GM20431 (cell line): ENCODE data around the gene DCXR.
"Not testable (repeated sequence)": the region's sequence is repeated elsewhere in the genome, so short reads cannot be mapped to it uniquely, and the experiment has no call there.

Source experiments
- in situ Hi-C: fragments of 300-500 bp; cut with MseI, MboI; formaldehyde crosslinking; loops from one replicate; pipeline ENCODE4 v1.15.0; 2020; ENCODE audit warnings: low sequenced_read_pairs; ENCODE audit not compliant: unreplicated experiment

DCXR gene

GRCh38 chr17:82045936-82046484 lies 8.5 kb upstream of the DCXR start:
- in situ Hi-C loops: no loop called here

- in situ Hi-C loops: no loop called here
Measured at GRCh38 chr17:82043507-82043906, 6.0 kb upstream of the DCXR start.

DNA sequence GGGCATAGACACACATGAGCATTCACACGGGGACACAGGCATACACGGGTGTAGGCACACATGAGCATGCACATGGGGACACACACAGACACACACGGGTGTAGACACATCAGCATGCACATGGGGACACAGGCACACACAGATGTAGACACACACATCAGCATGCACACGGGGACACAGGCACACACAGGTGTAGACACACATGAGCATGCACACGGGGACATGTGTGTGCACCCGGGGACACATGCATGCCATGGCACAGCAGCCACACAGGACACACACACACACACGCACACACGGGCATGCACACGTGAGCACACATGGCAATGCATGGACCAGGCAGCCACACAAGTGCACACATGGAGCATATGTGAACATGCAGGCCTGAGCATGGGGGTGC lies 5.2 kb upstream of the DCXR start:
- in situ Hi-C loops: no loop called here

GRCh38 chr17:82041144-82041814 lies 3.8 kb upstream of the DCXR start:
- in situ Hi-C loops: no loop called here

- in situ Hi-C loops: no loop called here
Measured at GRCh38 chr17:82039695-82040299, 2.3 kb upstream of the DCXR start.

DNA sequence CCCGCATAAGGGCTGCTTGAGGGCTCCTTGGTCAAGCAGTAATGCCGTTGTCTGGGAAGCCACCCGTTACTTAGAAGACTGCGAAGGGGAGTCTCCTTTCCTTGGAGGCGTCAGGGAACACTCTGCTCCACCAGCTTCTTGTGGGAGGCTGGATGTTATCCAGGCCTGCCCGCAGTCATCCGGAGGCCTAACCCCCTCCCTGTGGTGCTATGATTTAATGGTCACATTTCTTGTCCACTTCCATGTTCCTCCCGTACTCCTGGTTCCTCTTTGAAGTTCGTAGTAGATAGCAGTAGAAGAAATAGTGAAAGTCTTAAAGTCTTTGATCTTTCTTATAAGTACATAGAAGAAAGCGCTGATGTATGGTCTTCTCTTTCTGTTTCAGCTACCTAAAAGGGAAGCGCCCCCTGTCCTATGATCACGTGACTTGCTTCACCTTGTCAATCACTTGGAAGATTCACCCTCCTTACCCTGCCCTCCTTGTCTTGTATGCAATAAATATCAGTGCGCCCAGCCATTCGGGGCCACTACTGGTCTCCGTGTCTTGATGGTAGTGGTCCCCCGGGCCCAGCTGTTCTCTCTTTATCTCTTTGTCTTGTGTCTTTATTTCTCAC lies 1.4 kb upstream of the DCXR start:
- in situ Hi-C loops: not testable (repeated sequence)

GRCh38 chr17:82037889-82038195 lies 345 bp upstream of the DCXR start:
- in situ Hi-C loops: no loop called here

DNA sequence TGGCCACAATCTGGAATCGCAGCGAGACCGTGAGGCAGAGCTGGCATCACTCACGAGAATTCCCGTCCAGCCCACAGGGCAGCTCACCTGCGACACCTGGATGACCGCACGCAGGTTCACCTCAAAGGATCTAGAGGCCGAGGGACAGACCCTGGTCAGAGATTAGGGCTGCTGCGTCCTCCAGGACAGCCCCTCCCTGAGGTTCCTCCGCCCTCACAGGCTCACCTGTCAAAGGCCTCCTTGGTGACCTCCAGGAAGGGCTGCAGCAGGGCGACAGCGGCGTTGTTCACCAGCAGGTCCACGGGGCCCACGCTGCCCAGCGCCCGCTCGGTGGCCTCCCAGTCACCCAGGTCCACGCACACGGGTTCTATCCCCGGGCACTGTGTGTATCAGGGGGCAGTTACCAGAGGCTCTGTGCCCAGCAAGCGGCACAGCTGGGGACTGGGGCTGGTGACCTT lies 834 bp downstream of the DCXR start:
- in situ Hi-C loops: no loop called here

DNA sequence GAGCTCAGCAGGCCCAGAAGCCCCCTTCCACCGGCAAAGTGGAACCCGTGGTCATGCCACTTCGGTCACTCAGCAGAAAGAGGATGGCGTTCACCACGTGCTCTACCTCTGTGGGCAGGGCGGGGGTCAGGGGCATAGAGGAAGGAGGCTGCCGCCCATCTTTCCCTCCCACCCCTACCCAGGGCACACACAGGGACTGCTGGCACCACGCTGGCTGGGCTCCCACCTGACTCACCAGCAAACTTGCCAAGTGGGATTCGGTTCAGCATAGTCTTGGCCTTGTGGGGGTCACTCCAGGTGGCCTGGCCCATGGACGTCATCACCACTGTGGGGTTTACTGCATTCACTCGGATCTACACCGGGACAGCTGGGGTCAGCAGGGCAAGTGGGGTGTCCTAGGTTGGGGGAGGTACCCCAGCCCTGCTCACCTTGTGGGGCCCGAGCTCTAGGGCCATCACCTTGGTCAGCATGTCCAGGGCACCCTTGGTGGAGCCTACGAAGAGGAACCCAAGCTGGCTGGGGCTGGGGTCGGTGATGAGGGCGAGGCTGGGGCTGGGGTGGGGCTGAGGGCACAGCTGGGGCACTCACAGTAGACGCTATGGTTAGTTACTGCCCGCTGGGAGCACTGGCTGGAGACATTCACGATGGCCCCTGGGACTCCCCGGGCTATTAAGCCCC lies 1.4 kb downstream of the DCXR start:
- in situ Hi-C loops: no loop called here

DNA sequence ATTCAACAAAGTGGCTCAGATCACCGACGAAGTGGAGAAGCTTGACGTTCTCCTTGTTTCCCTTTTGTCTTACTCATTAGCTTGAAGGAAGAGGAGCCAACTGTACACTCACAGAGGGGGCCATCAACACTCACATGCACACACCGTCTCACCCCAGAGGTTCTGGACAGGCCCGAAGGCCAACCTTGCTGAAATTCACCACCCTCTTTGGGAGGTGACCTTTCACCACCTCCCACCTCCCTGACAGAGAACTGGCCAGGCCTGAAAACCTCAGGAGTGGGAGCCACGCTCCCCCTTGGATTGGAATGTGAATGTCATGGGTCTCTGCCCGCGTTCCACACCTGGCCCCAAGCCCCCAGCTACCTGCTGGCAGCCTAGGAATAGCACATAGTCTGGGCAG lies 2.0 kb downstream of the DCXR start:
- in situ Hi-C loops: no loop called here

GRCh38 chr17:82034371-82035011 lies 3.0 kb downstream of the DCXR start:
- in situ Hi-C loops: no loop called here

DNA sequence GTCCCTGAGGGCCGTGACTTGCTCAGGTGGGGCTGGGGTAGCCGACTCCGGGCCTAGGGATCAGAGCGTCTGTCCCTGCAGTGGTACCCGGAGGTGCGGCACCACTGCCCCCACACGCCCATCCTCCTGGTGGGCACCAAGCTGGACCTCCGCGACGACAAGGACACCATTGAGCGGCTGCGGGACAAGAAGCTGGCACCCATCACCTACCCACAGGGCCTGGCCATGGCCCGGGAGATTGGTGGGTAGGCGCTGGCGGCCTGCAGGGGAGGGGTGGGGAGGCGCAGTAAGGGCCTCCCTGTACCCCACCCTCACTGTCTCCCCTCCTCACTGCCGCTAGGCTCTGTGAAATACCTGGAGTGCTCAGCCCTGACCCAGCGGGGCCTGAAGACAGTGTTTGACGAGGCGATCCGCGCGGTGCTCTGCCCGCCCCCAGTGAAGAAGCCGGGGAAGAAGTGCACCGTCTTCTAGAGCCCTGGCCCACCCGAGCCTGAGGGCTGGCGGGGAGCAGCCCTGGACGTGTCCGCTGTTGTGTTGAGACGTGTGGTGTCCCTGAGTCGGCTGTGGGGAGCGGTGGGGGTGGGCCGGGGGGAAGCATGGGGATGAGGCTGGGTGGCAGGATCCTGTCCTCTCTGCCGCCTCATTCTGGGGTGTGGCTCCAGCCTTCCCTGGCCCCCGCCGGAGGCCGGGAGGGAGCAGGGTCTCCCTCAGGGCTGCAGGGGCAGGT lies 4.0 kb downstream of the DCXR start:
- in situ Hi-C loops: no loop called here

- in situ Hi-C loops: no loop called here
Measured at GRCh38 chr17:82031885-82032627, 5.4 kb downstream of the DCXR start.

DNA sequence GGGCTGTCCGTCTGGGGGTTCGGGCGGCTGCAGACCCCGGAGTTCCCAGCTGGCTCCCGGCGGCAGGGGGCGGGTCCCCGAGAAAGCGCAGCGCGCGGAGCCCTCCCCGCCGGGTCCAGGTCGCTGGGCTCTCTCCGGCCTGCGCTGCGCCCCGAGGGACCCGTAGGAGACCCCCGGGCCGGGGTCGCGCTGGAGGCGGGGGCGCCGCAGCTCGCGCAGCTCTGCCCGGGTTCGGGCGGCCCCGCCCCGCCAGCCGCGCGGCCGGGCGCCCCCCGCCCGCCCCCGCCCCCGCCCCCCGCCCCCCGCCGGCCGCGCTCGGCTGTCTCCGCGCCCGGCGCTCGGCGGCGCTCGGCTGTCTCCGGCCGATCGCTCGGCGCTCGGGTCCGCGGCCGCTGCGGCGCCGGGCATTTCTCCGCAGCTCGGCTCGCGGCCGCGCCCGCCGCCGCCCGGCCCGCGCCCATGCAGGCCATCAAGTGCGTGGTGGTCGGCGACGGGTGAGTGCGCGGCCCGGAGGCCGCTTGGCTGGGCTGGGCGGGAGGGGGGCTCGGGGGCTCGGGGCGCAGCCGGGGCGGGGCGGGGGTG lies 6.1 kb downstream of the DCXR start, which contains the start of gene RAC3:
RAC3 (plus strand) TSS at position 376 of the 582 bp plus-strand sequence; CDS start at position 460, 84 bp downstream.
- in situ Hi-C loops: no loop called here

GRCh38 chr17:82030470-82031302 lies 6.8 kb downstream of the DCXR start:
- in situ Hi-C loops: no loop called here

GRCh38 chr17:82029990-82030469 lies 7.5 kb downstream of the DCXR start:
- in situ Hi-C loops: loop anchor here (10.0 kb wide), 1 partner anchor 125 kb away; no protein-coding TSS in a partner anchor

DNA sequence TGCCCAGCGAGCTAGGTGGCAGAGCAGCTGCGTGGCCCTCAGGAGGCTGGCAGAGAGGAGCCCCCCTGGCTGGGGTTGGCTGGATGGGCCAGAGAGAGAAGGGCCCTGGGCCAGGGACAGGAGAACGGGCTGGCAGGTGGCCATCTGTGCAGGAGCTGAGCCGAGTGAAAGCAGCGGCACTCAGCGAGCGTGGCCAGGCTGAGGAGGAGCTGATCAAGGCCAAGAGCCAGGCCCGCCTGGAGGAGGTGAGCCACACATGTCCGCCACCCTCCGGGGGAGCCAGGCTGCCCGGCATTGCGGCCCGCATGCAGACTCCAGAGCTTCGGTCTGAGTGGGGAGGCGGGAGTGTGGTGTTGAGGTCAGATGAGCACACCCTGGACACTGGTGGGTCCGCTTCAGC lies 8.1 kb downstream of the DCXR start:
- in situ Hi-C loops: loop anchor here (10.0 kb wide), 1 partner anchor 125 kb away; no protein-coding TSS in a partner anchor
